ENCODE data around the gene C11orf58.
A peak's percentile ranks its signal among the peaks of the same experiment; 100 is the strongest.

The C11orf58 gene

GRCh38 chr11:16769386-16769785 lies 30.9 kb downstream of the C11orf58 start:
- DNase-seq = no peak

GRCh38 chr11:16770016-16770415 lies 31.6 kb downstream of the C11orf58 start:
- no peak for DNase-seq

- DNase-seq = no peak
Measured at GRCh38 chr11:16771350-16772140, 33.1 kb downstream of the C11orf58 start.

GRCh38 chr11:16772141-16772512 lies 33.7 kb downstream of the C11orf58 start:
- no peak for DNase-seq

GRCh38 chr11:16773981-16774935 lies 35.8 kb downstream of the C11orf58 start:
- DNase-seq = no peak

- DNase-seq = no peak
Measured at GRCh38 chr11:16774936-16775613, 36.6 kb downstream of the C11orf58 start.

- no peak for DNase-seq
Measured at GRCh38 chr11:16775614-16776283, 37.3 kb downstream of the C11orf58 start.

GRCh38 chr11:16776711-16777612 lies 38.5 kb downstream of the C11orf58 start:
- peak; percentile 92 for DNase-seq

- DNase-seq = no peak
Measured at GRCh38 chr11:16777613-16777975, 39.1 kb downstream of the C11orf58 start.

GRCh38 chr11:16778286-16778685 lies 39.8 kb downstream of the C11orf58 start:
- DNase-seq = peak; percentile 10

- DNase-seq = peak; percentile 9
Measured at GRCh38 chr11:16778876-16779275, 40.4 kb downstream of the C11orf58 start.

- DNase-seq = peak; percentile 19
Measured at GRCh38 chr11:16779436-16779835, 41.0 kb downstream of the C11orf58 start.

- DNase-seq = peak; percentile 19
Measured at GRCh38 chr11:16780146-16780545, 41.7 kb downstream of the C11orf58 start.

GRCh38 chr11:16780698-16781550 lies 42.5 kb downstream of the C11orf58 start:
- peak; percentile 14 for DNase-seq

GRCh38 chr11:16781936-16782919 lies 43.8 kb downstream of the C11orf58 start:
- peak; percentile 44 for DNase-seq

GRCh38 chr11:16783321-16783801 lies 44.9 kb downstream of the C11orf58 start:
- DNase-seq = peak; percentile 16

GRCh38 chr11:16784097-16784496 lies 45.6 kb downstream of the C11orf58 start:
- no peak for DNase-seq

GRCh38 chr11:16784666-16785065 lies 46.2 kb downstream of the C11orf58 start:
- DNase-seq = no peak

GRCh38 chr11:16785520-16786128 lies 47.2 kb downstream of the C11orf58 start:
- peak; percentile 79 for DNase-seq
